ENCODE data around the gene RMC1.

- TF ChIP-seq, protein P1, sequence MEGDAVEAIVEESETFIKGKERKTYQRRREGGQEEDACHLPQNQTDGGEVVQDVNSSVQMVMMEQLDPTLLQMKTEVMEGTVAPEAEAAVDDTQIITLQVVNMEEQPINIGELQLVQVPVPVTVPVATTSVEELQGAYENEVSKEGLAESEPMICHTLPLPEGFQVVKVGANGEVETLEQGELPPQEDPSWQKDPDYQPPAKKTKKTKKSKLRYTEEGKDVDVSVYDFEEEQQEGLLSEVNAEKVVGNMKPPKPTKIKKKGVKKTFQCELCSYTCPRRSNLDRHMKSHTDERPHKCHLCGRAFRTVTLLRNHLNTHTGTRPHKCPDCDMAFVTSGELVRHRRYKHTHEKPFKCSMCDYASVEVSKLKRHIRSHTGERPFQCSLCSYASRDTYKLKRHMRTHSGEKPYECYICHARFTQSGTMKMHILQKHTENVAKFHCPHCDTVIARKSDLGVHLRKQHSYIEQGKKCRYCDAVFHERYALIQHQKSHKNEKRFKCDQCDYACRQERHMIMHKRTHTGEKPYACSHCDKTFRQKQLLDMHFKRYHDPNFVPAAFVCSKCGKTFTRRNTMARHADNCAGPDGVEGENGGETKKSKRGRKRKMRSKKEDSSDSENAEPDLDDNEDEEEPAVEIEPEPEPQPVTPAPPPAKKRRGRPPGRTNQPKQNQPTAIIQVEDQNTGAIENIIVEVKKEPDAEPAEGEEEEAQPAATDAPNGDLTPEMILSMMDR (CRISPR knock-in tag; IDR thresholded peaks at IDR 0.05), result peak; percentile 73
- TF ChIP-seq, protein P2, sequence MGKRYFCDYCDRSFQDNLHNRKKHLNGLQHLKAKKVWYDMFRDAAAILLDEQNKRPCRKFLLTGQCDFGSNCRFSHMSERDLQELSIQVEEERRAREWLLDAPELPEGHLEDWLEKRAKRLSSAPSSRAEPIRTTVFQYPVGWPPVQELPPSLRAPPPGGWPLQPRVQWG (CRISPR knock-in tag; IDR thresholded peaks at IDR 0.05; ENCODE audit: borderline replicate concordance, low read depth), result no peak
- TF ChIP-seq, protein P3, sequence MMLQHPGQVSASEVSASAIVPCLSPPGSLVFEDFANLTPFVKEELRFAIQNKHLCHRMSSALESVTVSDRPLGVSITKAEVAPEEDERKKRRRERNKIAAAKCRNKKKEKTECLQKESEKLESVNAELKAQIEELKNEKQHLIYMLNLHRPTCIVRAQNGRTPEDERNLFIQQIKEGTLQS (CRISPR knock-in tag; IDR thresholded peaks at IDR 0.05), result no peak
- TF ChIP-seq MAZ (IDR thresholded peaks at IDR 0.05; ENCODE audit: borderline replicate concordance, low read depth, low read length), result peak; percentile 57; the same call in 1 of the 2 replicates
- no peak for TF ChIP-seq MAZ (CRISPR knock-in tag; IDR thresholded peaks at IDR 0.05; ENCODE audit: low read depth)
- TF ChIP-seq ZNF205 (CRISPR knock-in tag; IDR thresholded peaks at IDR 0.05), result 0 out of 2 replicates have a peak, but pooled peaks have one; percentile 15
- TF ChIP-seq CREM (IDR thresholded peaks at IDR 0.05), result no peak
- TF ChIP-seq CREM (CRISPR knock-in tag; IDR thresholded peaks at IDR 0.05), result no peak
- TF ChIP-seq MTA1 (CRISPR knock-in tag; IDR thresholded peaks at IDR 0.05; ENCODE audit: borderline replicate concordance), result peak; percentile 53; the same call in 1 of the 2 replicates
- no peak for TF ChIP-seq ZNF20 (CRISPR knock-in tag; IDR thresholded peaks at IDR 0.05)
- no peak for TF ChIP-seq MTF2 (CRISPR knock-in tag; IDR thresholded peaks at IDR 0.05; ENCODE audit: borderline replicate concordance)
Observed at GRCh38 chr18:23503038-23503962, at the start of gene RMC1.

Data from HepG2 (cell line).